Esophagus (tissue), 2 donors: ENCODE data around the gene ZSCAN30. TPM values are rescaled to one million over a fixed set of nuclear protein-coding genes. Genes with fewer than 3 reads are reported as not detected.

ENCODE experiments used
- H3K27ac ChIP-seq, 2 donors: one replicate each; pipeline ENCODE4 v1.5.1; 2013; ENCODE audit warnings: low read depth in 2 of 2, mild to moderate bottlenecking in 2 of 2, inconsistent platforms in 1 of 2, low read length in 1 of 2, moderate library complexity in 1 of 2
- H3K27me3 ChIP-seq, 2 donors: one replicate each; pipeline ENCODE4 v1.6.1; 2013; ENCODE audit warnings: low read length in 2 of 2, control low read depth in 1 of 2, mild to moderate bottlenecking in 1 of 2; ENCODE audit not compliant: insufficient read depth in 2 of 2, control insufficient read depth in 1 of 2
- H3K36me3 ChIP-seq, 2 donors: one replicate each; pipeline ENCODE4 v1.6.1; 2013; ENCODE audit warnings: low read length in 1 of 2; ENCODE audit not compliant: control insufficient read depth in 2 of 2, insufficient read depth in 2 of 2
- H3K4me1 ChIP-seq, 2 donors: one replicate each; pipeline ENCODE4 v1.6.1; 2013; ENCODE audit warnings: low read length in 1 of 2; ENCODE audit not compliant: control insufficient read depth in 2 of 2, insufficient read depth in 2 of 2
- H3K4me3 ChIP-seq, 2 donors: one replicate each; pipeline ENCODE4 v1.5.1; 2013; ENCODE audit warnings: low read length in 2 of 2, mild to moderate bottlenecking in 2 of 2, low read depth in 1 of 2, moderate library complexity in 1 of 2
- H3K9me3 ChIP-seq, 2 donors: one replicate each; pipeline ENCODE4 v1.6.1; 2013; ENCODE audit warnings: mild to moderate bottlenecking in 2 of 2, low read depth in 1 of 2, low read length in 1 of 2, moderate library complexity in 1 of 2; ENCODE audit not compliant: control insufficient read depth in 2 of 2, insufficient read depth in 1 of 2
- WGBS, 2 donors: extraction: QIAGEN DNeasy Blood & Tissue Kit; methylation state at CpG; one replicate each; pipeline ENCODE4 v1.1.7; 2013; 5-methylcytosine and 5-hydroxymethylcytosine counted together
- polyA plus RNA-seq, 2 donors: library from polyadenylated mRNA; stranded (reverse); fragments of 200-250 nt; gene quantifications; one replicate each; pipeline ENCODE4 v1.2.3, GENCODE V29; 2013
- donor health status: healthy with polysubstance abuse.
- donor health status: Bipolar disorder and iron deficiency.

Gene ZSCAN30
- polyA plus RNA-seq, 2 donors = 3.5 to 8.0 TPM

- WGBS, 2 donors = 71 to 72% methylated on average over 3 of the region's 3 CpGs
- Histone ChIP-seq H3K9me3 (no peaks in the 10 kb centered on the region), H3K27ac (peak overlapping the region in 1 of 2 donors; percentile 13), H3K36me3 (no peaks in the 10 kb centered on the region), H3K4me1 (no peaks in the 10 kb centered on the region), H3K4me3 (no peak overlapping the region), H3K27me3 (no peaks in the 10 kb centered on the region)
These were observed 32.7 kb upstream of the ZSCAN30 start for GRCh38 chr18:35322486-35323458.

- Histone ChIP-seq H3K4me3 (no peak overlapping the region), H3K4me1 (no peaks in the 10 kb centered on the region), H3K36me3 (peaks cover 3 to 5% of the 10 kb centered on the region in 2 donors), H3K9me3 (peaks cover 0 to 6% of the 10 kb centered on the region in 2 donors), H3K27me3 (no peaks in the 10 kb centered on the region), H3K27ac (no peak overlapping the region)
- 42 to 59% methylated on average over 2 of the region's 2 CpGs for WGBS, 2 donors
These were observed 21.5 kb upstream of the ZSCAN30 start for GRCh38 chr18:35311496-35311895.

DNA sequence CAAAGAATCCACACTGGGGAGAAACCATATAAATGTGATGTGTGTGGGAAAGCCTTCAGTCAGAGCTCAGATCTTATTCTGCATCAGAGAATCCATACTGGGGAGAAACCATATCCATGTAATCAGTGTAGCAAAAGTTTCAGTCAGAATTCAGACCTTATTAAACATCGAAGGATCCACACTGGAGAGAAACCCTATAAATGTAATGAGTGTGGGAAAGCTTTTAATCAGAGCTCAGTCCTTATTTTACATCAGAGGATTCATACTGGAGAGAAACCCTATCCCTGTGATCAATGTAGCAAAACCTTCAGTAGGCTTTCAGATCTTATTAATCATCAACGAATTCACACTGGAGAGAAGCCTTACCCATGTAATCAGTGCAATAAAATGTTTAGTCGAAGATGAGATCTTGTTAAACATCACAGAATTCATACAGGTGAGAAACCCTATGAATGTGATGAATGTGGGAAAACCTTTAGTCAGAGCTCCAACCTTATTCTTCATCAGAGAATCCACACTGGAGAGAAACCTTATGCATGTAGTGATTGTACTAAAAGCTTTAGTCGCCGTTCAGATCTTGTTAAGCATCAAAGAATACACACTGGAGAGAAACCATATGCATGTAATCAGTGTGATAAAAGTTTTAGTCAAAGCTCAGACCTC lies 16.7 kb upstream of the ZSCAN30 start:
- Histone ChIP-seq H3K27ac (no peak overlapping the region), H3K9me3 (peaks cover 2 to 10% of the 10 kb centered on the region in 2 donors), H3K27me3 (no peaks in the 10 kb centered on the region), H3K36me3 (peaks cover 3 to 12% of the 10 kb centered on the region in 2 donors), H3K4me3 (no peak overlapping the region), H3K4me1 (no peaks in the 10 kb centered on the region)
- 97 to 98% methylated on average over 5 of the region's 5 CpGs for WGBS, 2 donors

DNA sequence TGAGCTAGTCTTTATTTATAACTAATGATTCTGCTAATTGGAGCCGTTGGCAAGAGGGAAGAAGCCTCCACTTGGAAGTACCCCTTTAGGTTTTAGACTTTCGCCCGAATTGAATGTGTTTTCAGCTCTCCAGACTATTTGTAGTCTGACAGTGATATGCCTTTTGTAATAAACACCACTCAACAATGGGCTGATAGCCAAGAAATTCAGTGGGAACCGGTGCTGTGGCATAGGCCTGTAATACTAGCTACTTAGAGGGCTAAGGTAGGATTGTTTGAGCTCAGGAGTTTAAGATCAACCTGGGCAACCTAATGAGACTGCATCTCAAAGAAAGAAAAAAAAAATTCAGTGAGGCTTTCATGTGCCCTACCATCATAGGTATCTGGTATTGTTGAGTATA lies 13.6 kb upstream of the ZSCAN30 start:
- H3K9me3 ChIP-seq = peaks cover 2 to 10% of the 10 kb centered on the region in 2 donors
- no peaks in the 10 kb centered on the region for H3K4me1 ChIP-seq
- no peak overlapping the region for H3K4me3 ChIP-seq
- 94 to 97% methylated on average over 4 of the region's 4 CpGs for WGBS, 2 donors
- H3K36me3 ChIP-seq = peaks cover 10 to 12% of the 10 kb centered on the region in 2 donors
- no peaks in the 10 kb centered on the region for H3K27me3 ChIP-seq
- H3K27ac ChIP-seq = no peak overlapping the region

- Histone ChIP-seq H3K36me3 (peaks cover 7% of the 10 kb centered on the region in 2 donors), H3K4me3 (no peak overlapping the region), H3K9me3 (no peaks in the 10 kb centered on the region), H3K4me1 (peaks cover 0 to 1% of the 10 kb centered on the region in 2 donors), H3K27me3 (no peaks in the 10 kb centered on the region), H3K27ac (no peak overlapping the region)
- 98 to 100% methylated on average over 2 of the region's 2 CpGs for WGBS, 2 donors
These were observed 6.0 kb upstream of the ZSCAN30 start for GRCh38 chr18:35296060-35296459.

DNA sequence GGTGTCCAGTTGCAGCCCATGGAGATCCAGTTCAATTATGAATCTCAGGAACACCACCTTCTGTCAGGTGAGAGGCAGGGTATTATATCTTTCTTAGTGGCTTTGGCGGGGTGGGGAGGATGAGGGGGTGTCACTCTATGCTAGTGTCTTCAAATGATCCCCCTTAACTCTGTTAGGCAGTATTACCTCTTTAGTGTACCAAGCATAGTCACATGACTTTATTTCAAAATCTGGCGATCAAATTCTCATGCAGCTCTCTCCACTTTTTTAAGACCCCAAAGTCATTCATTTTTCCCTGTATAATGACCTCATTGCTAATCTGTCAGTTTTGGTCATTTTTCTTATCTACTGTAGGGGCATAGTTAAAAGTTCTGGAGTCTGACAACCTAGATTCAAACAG lies 1.1 kb upstream of the ZSCAN30 start:
- WGBS, 2 donors = 85 to 86% methylated on average over 2 of the region's 2 CpGs
- Histone ChIP-seq H3K36me3 (peaks cover 0 to 7% of the 10 kb centered on the region in 2 donors), H3K4me1 (peaks cover 0 to 3% of the 10 kb centered on the region in 2 donors), H3K27ac (no peak overlapping the region), H3K9me3 (no peaks in the 10 kb centered on the region), H3K4me3 (peak overlapping the region in 1 of 2 donors; percentile 96), H3K27me3 (no peaks in the 10 kb centered on the region)

DNA sequence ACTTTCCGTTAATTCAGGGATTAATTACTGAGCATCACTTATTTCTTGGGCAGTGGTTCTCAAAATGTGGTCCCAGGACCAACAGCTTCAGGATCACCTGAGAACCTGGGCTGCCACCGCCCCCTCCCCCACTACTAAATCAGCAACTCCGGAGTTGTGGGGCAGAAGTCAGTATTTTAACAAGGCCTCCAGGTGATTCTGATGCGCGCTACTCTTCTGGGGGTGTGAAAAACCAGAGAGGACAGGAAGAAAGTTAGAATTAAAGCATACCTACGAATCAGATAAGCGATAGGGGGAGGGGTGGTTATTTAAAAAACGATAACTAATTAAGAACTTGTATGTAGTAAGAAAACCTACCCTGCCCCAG lies 319 bp downstream of the ZSCAN30 start:
- 0 to 1% methylated on average over 8 of the region's 8 CpGs for WGBS, 2 donors
- Histone ChIP-seq H3K4me3 (peak overlapping the region; percentile 75 to 96), H3K36me3 (peaks cover 0 to 3% of the 10 kb centered on the region in 2 donors), H3K9me3 (peaks cover 0 to 2% of the 10 kb centered on the region in 2 donors), H3K27ac (peak overlapping the region; percentile 76 to 93), H3K27me3 (no peaks in the 10 kb centered on the region), H3K4me1 (peaks cover 0 to 3% of the 10 kb centered on the region in 2 donors)

GRCh38 chr18:35289293-35289692 lies 736 bp downstream of the ZSCAN30 start:
- WGBS, 2 donors = 7 to 8% methylated on average over 6 of the region's 6 CpGs
- peak overlapping the region; percentile 24 to 76 for H3K27ac ChIP-seq
- peaks cover 0 to 3% of the 10 kb centered on the region in 2 donors for H3K4me1 ChIP-seq

DNA sequence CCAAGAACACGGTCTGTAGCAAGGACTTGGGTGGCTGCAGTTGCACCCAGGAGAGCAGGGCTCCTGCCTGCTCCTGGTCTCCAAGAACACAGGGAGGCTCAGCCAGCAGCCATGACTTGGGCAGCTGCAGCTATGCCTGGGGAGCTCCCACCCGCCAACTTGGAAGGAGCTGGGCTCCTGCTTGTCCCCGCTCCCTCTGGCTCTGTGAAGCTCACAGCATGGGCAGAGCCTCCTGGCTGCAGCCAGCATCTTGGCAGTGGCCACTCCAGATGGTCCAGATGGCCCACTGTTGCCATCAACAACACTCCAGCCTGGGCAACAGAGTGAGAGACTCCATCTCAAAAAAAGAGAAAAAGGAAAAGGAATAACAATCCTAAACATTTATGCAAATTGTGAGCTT lies 5.2 kb downstream of the ZSCAN30 start:
- H3K27ac ChIP-seq = no peak overlapping the region
- peaks cover 0 to 2% of the 10 kb centered on the region in 2 donors for H3K4me1 ChIP-seq
- 96 to 100% methylated on average over 3 of the region's 3 CpGs for WGBS, 2 donors
- peaks cover 0 to 8% of the 10 kb centered on the region in 2 donors for H3K36me3 ChIP-seq
- H3K9me3 ChIP-seq = peaks cover 0 to 9% of the 10 kb centered on the region in 2 donors
- H3K4me3 ChIP-seq = no peak overlapping the region
- H3K27me3 ChIP-seq = no peaks in the 10 kb centered on the region

More at GRCh38 chr18:35289293-35289692, 736 bp downstream of the ZSCAN30 start:
- Histone ChIP-seq H3K36me3 (peaks cover 0 to 4% of the 10 kb centered on the region in 2 donors), H3K27me3 (no peaks in the 10 kb centered on the region), H3K9me3 (peaks cover 0 to 3% of the 10 kb centered on the region in 2 donors), H3K4me3 (peak overlapping the region; percentile 75 to 96)
